GM20431 (cell line): ENCODE results near the gene ZBTB18.

ENCODE experiments used
- in situ Hi-C: fragments of 300-500 bp; cut with MseI, MboI; formaldehyde crosslinking; loops from one replicate; pipeline ENCODE4 v1.15.0; 2020; ENCODE audit warnings: low sequenced_read_pairs; ENCODE audit not compliant: unreplicated experiment

The ZBTB18 gene

GRCh38 chr1:244057474-244058385 lies 6.6 kb downstream of the ZBTB18 start:
- in situ Hi-C loops, result no loop called here

GRCh38 chr1:244060117-244060516 lies 9.0 kb downstream of the ZBTB18 start:
- in situ Hi-C loops, result no loop called here

GRCh38 chr1:244060686-244061085 lies 9.6 kb downstream of the ZBTB18 start:
- in situ Hi-C loops, result no loop called here

GRCh38 chr1:244062156-244062725 lies 11.2 kb downstream of the ZBTB18 start:
- in situ Hi-C loops, result no loop called here

GRCh38 chr1:244063498-244063897 lies 12.4 kb downstream of the ZBTB18 start:
- in situ Hi-C loops, result no loop called here

GRCh38 chr1:244064621-244065020 lies 13.5 kb downstream of the ZBTB18 start:
- in situ Hi-C loops, result no loop called here

- in situ Hi-C loops, result no loop called here
Measured at GRCh38 chr1:244065063-244065793, 14.1 kb downstream of the ZBTB18 start.

- in situ Hi-C loops, result no loop called here
Measured at GRCh38 chr1:244065960-244066388, 14.9 kb downstream of the ZBTB18 start.

GRCh38 chr1:244066954-244067716 lies 16.1 kb downstream of the ZBTB18 start:
- in situ Hi-C loops, result no loop called here

- in situ Hi-C loops, result no loop called here
Measured at GRCh38 chr1:244067893-244068292, 16.8 kb downstream of the ZBTB18 start.

- in situ Hi-C loops, result no loop called here
Measured at GRCh38 chr1:244068567-244068966, 17.5 kb downstream of the ZBTB18 start.

GRCh38 chr1:244069326-244069898 lies 18.3 kb downstream of the ZBTB18 start:
- in situ Hi-C loops, result no loop called here

- in situ Hi-C loops, result no loop called here
Measured at GRCh38 chr1:244074559-244075171, 23.6 kb downstream of the ZBTB18 start.

- in situ Hi-C loops, result no loop called here
Measured at GRCh38 chr1:244075247-244075722, 24.2 kb downstream of the ZBTB18 start.

- in situ Hi-C loops, result no loop called here
Measured at GRCh38 chr1:244076740-244077139, 25.7 kb downstream of the ZBTB18 start.

- in situ Hi-C loops, result no loop called here
Measured at GRCh38 chr1:244077473-244078220, 26.6 kb downstream of the ZBTB18 start.

GRCh38 chr1:244080343-244080929 lies 29.4 kb downstream of the ZBTB18 start:
- in situ Hi-C loops, result no loop called here

GRCh38 chr1:244082969-244083368 lies 31.9 kb downstream of the ZBTB18 start:
- in situ Hi-C loops, result no loop called here
